B cell (primary cell): ENCODE measurements around the gene KCNJ14. TPM values are rescaled to one million over a fixed set of nuclear protein-coding genes. Genes with fewer than 3 reads are reported as not detected.
A peak's percentile ranks its signal among the peaks of the same experiment; 100 is the strongest.

Experiments
- ATAC-seq: fragments of 200-7000 bp; cut with Tn5 transposase; one replicate; pipeline ENCODE4 v1.10.0; 2021; ENCODE audit warnings: low read depth, mild to moderate bottlenecking, moderate number of reproducible peaks, moderate library complexity
- CTCF ChIA-PET: fragments of 350-600 bp; sonication (Branson Sonifier 250); formaldehyde crosslinking; loops from one replicate; lab custom pipeline; 2021; ENCODE audit warnings: antibody characterized with exemption, inconsistent platforms; lab: Charles Lee
- POLR2A ChIA-PET: fragments of 350-600 bp; sonication (Branson Sonifier 250); formaldehyde crosslinking; loops from one replicate; lab custom pipeline; 2021; ENCODE audit warnings: antibody characterized with exemption; lab: Charles Lee
- DNase-seq: peaks from one replicate; pipeline ENCODE4 v3.0.0; 2013
- H2AFZ ChIP-seq: 2 replicates; pipeline ENCODE4 v1.6.1; 2012; ENCODE audit warnings: mild to moderate bottlenecking, low read depth, low read length; ENCODE audit not compliant: insufficient read depth, poor library complexity, severe bottlenecking
- H3K27ac ChIP-seq, 2 donors: 1 replicate in 1 of 2; 2 replicates in 1 of 2; pipeline ENCODE4 v1.5.1; 2012 to 2013; ENCODE audit warnings: low read length in 2 of 2, mild to moderate bottlenecking in 2 of 2, moderate library complexity in 1 of 2
- H3K27me3 ChIP-seq, 4 experiments: fragments of 200-600 bp in 1 of 4; sonication (generic) in 1 of 4; replicated peaks in 1 of 4; 1 replicate in 2 of 4; 2 replicates in 2 of 4; pipeline versions ENCODE4 v1.6.1 to v1.7.0; 2013 to 2016; ENCODE audit warnings: low read length in 3 of 4, mild to moderate bottlenecking in 2 of 4, mixed read lengths in 1 of 4, moderate library complexity in 1 of 4; ENCODE audit not compliant: insufficient read depth in 4 of 4, control insufficient read depth in 3 of 4; ENCODE audit errors: control extremely low read depth in 1 of 4
- H3K36me3 ChIP-seq, 2 experiments: replicated peaks in 1 of 2; 1 replicate in 1 of 2; 2 replicates in 1 of 2; pipeline versions ENCODE4 v1.6.1 to v1.7.1; 2013; ENCODE audit warnings: low read length in 1 of 2; ENCODE audit not compliant: insufficient read depth in 2 of 2, control insufficient read depth in 1 of 2; ENCODE audit errors: control extremely low read depth in 1 of 2, extremely low read depth in 1 of 2
- H3K4me1 ChIP-seq, 2 donors: fragments of 200-600 bp in 1 of 2; sonication (generic) in 1 of 2; 1 replicate in 1 of 2; 2 replicates in 1 of 2; pipeline versions ENCODE4 v1.5.1 to v1.6.1; 2013 to 2017; ENCODE audit warnings: low read length in 2 of 2; ENCODE audit not compliant: control insufficient read depth in 2 of 2, insufficient read depth in 2 of 2
- H3K4me2 ChIP-seq: replicated peaks from 2 replicates; pipeline ENCODE3; 2012; ENCODE audit warnings: mild to moderate bottlenecking, low read depth, low read length; ENCODE audit not compliant: poor library complexity, severe bottlenecking
- H3K4me3 ChIP-seq, 5 experiments: fragments of 200-600 bp in 1 of 5; sonication (generic) in 1 of 5; 1 replicate in 3 of 5; 2 replicates in 2 of 5; pipeline versions ENCODE4 v1.5.1 to v1.7.0; 2011 to 2016; ENCODE audit warnings: low read length in 4 of 5, mild to moderate bottlenecking in 4 of 5, low read depth in 2 of 5, control low read depth in 1 of 5, moderate library complexity in 1 of 5; ENCODE audit not compliant: insufficient read depth in 1 of 5; ENCODE audit errors: control extremely low read depth in 1 of 5, extremely low read depth in 1 of 5
- H3K79me2 ChIP-seq: fragments of 200-600 bp; sonication (generic); one replicate; pipeline ENCODE4 v1.6.0; 2016; ENCODE audit warnings: low read length; ENCODE audit not compliant: control insufficient read depth, insufficient read depth
- H3K9ac ChIP-seq: fragments of 200-600 bp; sonication (generic); 2 replicates; pipeline ENCODE4 v1.6.1; 2017; ENCODE audit warnings: mild to moderate bottlenecking, low read length, moderate library complexity
- H3K9me3 ChIP-seq, 3 donors: one replicate each; pipeline versions ENCODE4 v1.6.1 to v1.7.1; 2013; ENCODE audit warnings: low read length in 2 of 3; ENCODE audit not compliant: control insufficient read depth in 2 of 3, insufficient read depth in 1 of 3; ENCODE audit errors: control extremely low read depth in 1 of 3
- H4K20me1 ChIP-seq: 2 replicates; pipeline ENCODE4 v1.6.0; 2012; ENCODE audit warnings: mild to moderate bottlenecking, low read length; ENCODE audit not compliant: insufficient read depth, control insufficient read depth, poor library complexity, severe bottlenecking
- H3K27ac Mint-ChIP-seq: one replicate; pipeline ENCODE4 v1.8.0; 2021; ENCODE audit warnings: mixed read lengths
- H3K27me3 Mint-ChIP-seq: one replicate; pipeline ENCODE4 v1.8.0; 2021; ENCODE audit warnings: mixed read lengths
- H3K4me1 Mint-ChIP-seq: one replicate; pipeline ENCODE4 v1.8.0; 2021; ENCODE audit warnings: mixed read lengths
- H3K4me3 Mint-ChIP-seq: one replicate; pipeline ENCODE4 v1.8.0; 2021; ENCODE audit warnings: mixed read lengths
- H3K9me3 Mint-ChIP-seq: one replicate; pipeline ENCODE4 v1.8.0; 2022; ENCODE audit warnings: mixed read lengths; ENCODE audit not compliant: insufficient read depth
- CTCF ChIP-seq: fragments of 200-600 bp; IDR thresholded peaks from one replicate; pipeline ENCODE4 v1.8.0; 2022; ENCODE audit warnings: antibody characterized with exemption, mild to moderate bottlenecking
- EZH2 ChIP-seq: IDR thresholded peaks from 2 replicates; pipeline ENCODE4 v1.6.1; 2012; ENCODE audit warnings: borderline replicate concordance, low read depth, mild to moderate bottlenecking, moderate library complexity, low read length; ENCODE audit not compliant: insufficient read depth, poor library complexity, severe bottlenecking
- WGBS: methylation state at CpG from one replicate; pipeline ENCODE4 v1.1.5; 2013; ENCODE audit warnings: missing lambda C conversion rate; ENCODE audit not compliant: insufficient coverage; 5-methylcytosine and 5-hydroxymethylcytosine counted together
- intact Hi-C: fragments of 100-400 bp; cut with micrococcal nuclease; formaldehyde crosslinking; loops from one replicate; pipeline ENCODE4 v1.10.0; 2022
- polyA plus RNA-seq: library from polyadenylated mRNA; depleted of rRNA; stranded (reverse); fragments of >200 nt; gene quantifications from 2 replicates; pipeline ENCODE4 v1.2.3, GENCODE V29; 2012
- total RNA-seq, 2 donors: library from RNA; stranded (reverse); fragments of 120-200 nt in 1 of 2; gene quantifications; 1 replicate in 1 of 2; 2 replicates in 1 of 2; pipeline versions ENCODE4 v1.2.3 to v1.2.4, GENCODE V29; 2013 to 2022

The KCNJ14 gene
- total and polyA plus RNA-seq, 2 donors (not counting 1 experiment from before 2014, with no cell fraction given): 1.5 to 2.3 TPM

GRCh38 chr19:48496959-48497727, 41.8 kb downstream of the KCNJ14 start:
- CTCF ChIA-PET: interaction anchor here (2.2 kb wide), 1 partner anchor 112 kb away, joined by 5 read pairs; no protein-coding TSS in a partner anchor

More at GRCh38 chr19:48496959-48497727, 41.8 kb downstream of the KCNJ14 start:
- peaks cover 27% of the 10 kb centered on the region for H3K4me1 Mint-ChIP-seq
- POLR2A ChIA-PET: no interaction called here
- DNase-seq (no peak), ATAC-seq (no peak)
- no peaks in the 10 kb centered on the region for H3K36me3 ChIP-seq
- peaks cover 44 to 48% of the 10 kb centered on the region in 2 donors for H3K4me1 ChIP-seq
- peak overlapping the region in 1 of 5 experiments; percentile 9 for H3K4me3 ChIP-seq
- H3K27ac ChIP-seq: no peak overlapping the region
- H3K4me2 ChIP-seq: peak overlapping the region; percentile 62
- H3K4me3 Mint-ChIP-seq: no peak overlapping the region
- WGBS: 53% methylated on average over 43 of the region's 45 CpGs
- H3K9me3 Mint-ChIP-seq: no peaks in the 10 kb centered on the region
- H3K79me2 ChIP-seq: no peaks in the 10 kb centered on the region
- H3K9ac ChIP-seq: no peak overlapping the region
- H2AFZ ChIP-seq: peak overlapping the region; percentile 5
- H3K27me3 Mint-ChIP-seq: peaks cover 30% of the 10 kb centered on the region
- H3K27me3 ChIP-seq: peaks cover 0 to 68% (median 30%) of the 10 kb centered on the region in 4 experiments
- TF ChIP-seq EZH2 (no peak), CTCF (no peak)
- no peak overlapping the region for H3K27ac Mint-ChIP-seq
- intact Hi-C loops: loop anchor here (10.0 kb wide), 1 partner anchor 102 kb away; the partner anchor contains the start of genes GRIN2D and KDELR1
- peaks cover under 1% of the 10 kb centered on the region for H4K20me1 ChIP-seq
- H3K9me3 ChIP-seq: peaks cover 0 to 37% (median 0%) of the 10 kb centered on the region in 3 donors
